HEK293T (cell line): ENCODE measurements around the gene PDZD2.

Experiments used
- CTCF ChIA-PET: fragments of 350-600 bp; formaldehyde crosslinking; extraction: SDS; loops from one replicate; lab custom pipeline; 2021; ENCODE audit warnings: antibody characterized with exemption, inconsistent platforms; lab: Yijun Ruan, JAX
- POLR2A ChIA-PET: fragments of 350-600 bp; formaldehyde crosslinking; extraction: SDS; loops from one replicate; lab custom pipeline; 2020; ENCODE audit warnings: antibody characterized with exemption, inconsistent platforms; lab: Yijun Ruan, JAX
- DNase-seq: peaks from one replicate; pipeline ENCODE4 v3.0.0; 2012; ENCODE audit warnings: mixed read lengths; ENCODE audit errors: extremely low spot score
- ARNT ChIP-seq: fragments of 450-650 bp; IDR thresholded peaks from 2 replicates; pipeline ENCODE4 v1.6.1; 2017; ENCODE audit warnings: mild to moderate bottlenecking
- BHLHE40 ChIP-seq: fragments of 450-650 bp; IDR thresholded peaks from 2 replicates; pipeline ENCODE4 v1.6.1; 2016; ENCODE audit warnings: mild to moderate bottlenecking, moderate library complexity, borderline replicate concordance
- CTBP1 ChIP-seq: fragments of 450-650 bp; IDR thresholded peaks from 2 replicates; pipeline ENCODE4 v1.6.1; 2016; ENCODE audit warnings: borderline replicate concordance
- ELF4 ChIP-seq: fragments of 450-650 bp; IDR thresholded peaks from 2 replicates; pipeline ENCODE4 v1.6.1; 2017; ENCODE audit warnings: antibody characterized with exemption
- FOXA1 ChIP-seq: fragments of 450-650 bp; IDR thresholded peaks from 2 replicates; pipeline ENCODE4 v1.6.1; 2016; ENCODE audit warnings: mild to moderate bottlenecking
- FOXK2 ChIP-seq: fragments of 450-650 bp; IDR thresholded peaks from 2 replicates; pipeline ENCODE4 v1.6.1; 2016; ENCODE audit warnings: mild to moderate bottlenecking
- FOXM1 ChIP-seq: fragments of 450-650 bp; IDR thresholded peaks from 2 replicates; pipeline ENCODE4 v1.6.1; 2017; ENCODE audit warnings: mild to moderate bottlenecking, borderline replicate concordance
- HDGF ChIP-seq: fragments of 450-650 bp; IDR thresholded peaks from 2 replicates; pipeline ENCODE4 v1.6.1; 2017; ENCODE audit warnings: antibody characterized with exemption, borderline replicate concordance
- L3MBTL2 ChIP-seq: fragments of 450-650 bp; conservative IDR thresholded peaks from 2 replicates; pipeline ENCODE4 v1.6.1; 2016; ENCODE audit warnings: mild to moderate bottlenecking
- LEF1 ChIP-seq: fragments of 450-650 bp; IDR thresholded peaks from 2 replicates; pipeline ENCODE4 v1.6.1; 2017; ENCODE audit warnings: mild to moderate bottlenecking, borderline replicate concordance
- NFRKB ChIP-seq: fragments of 450-650 bp; IDR thresholded peaks from 2 replicates; pipeline ENCODE4 v1.6.1; 2016; ENCODE audit warnings: mild to moderate bottlenecking, moderate library complexity
- SP1 ChIP-seq: fragments of 450-650 bp; IDR thresholded peaks from 2 replicates; pipeline ENCODE4 v1.6.1; 2017
- SUZ12 ChIP-seq: fragments of 450-650 bp; IDR thresholded peaks from 2 replicates; pipeline ENCODE4 v1.6.1; 2016; ENCODE audit warnings: mild to moderate bottlenecking
- TARDBP ChIP-seq: fragments of 450-650 bp; IDR thresholded peaks from 2 replicates; pipeline ENCODE4 v1.6.1; 2016
- ZNF384 ChIP-seq: fragments of 450-650 bp; IDR thresholded peaks from 2 replicates; pipeline ENCODE4 v1.6.1; 2016
- TF ChIP-seq, protein P1 (sequence below): fragments of 450-650 bp; IDR thresholded peaks from 2 replicates; pipeline ENCODE4 v1.6.1; 2016

The PDZD2 gene

DNA sequence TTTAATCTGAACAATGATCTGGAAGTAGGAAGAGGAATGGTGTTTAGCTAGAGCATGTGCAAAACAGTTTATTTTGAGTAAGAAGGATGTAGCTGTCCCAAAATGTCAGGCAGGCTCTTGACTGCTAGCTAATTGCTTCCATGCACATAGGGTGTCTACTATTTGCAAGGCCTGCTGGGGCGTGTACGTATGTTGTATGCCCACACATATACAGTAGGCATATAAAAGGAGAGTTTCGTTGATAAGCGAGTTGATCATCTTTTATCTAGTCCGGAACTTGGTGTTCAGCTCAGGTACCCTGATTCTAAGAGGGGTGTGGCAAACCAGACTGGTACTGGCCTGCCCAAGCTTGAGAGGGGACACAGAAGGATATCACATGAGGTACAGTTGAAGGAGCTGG is 358.0 kb downstream of the PDZD2 start:
- DNase-seq = no peak
- TF ChIP-seq TARDBP = no peak
- TF ChIP-seq LEF1 = no peak
- no peak for TF ChIP-seq ZNF384
- no peak for TF ChIP-seq NFRKB
- TF ChIP-seq, protein P1, sequence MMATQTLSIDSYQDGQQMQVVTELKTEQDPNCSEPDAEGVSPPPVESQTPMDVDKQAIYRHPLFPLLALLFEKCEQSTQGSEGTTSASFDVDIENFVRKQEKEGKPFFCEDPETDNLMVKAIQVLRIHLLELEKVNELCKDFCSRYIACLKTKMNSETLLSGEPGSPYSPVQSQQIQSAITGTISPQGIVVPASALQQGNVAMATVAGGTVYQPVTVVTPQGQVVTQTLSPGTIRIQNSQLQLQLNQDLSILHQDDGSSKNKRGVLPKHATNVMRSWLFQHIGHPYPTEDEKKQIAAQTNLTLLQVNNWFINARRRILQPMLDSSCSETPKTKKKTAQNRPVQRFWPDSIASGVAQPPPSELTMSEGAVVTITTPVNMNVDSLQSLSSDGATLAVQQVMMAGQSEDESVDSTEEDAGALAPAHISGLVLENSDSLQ = no peak
- TF ChIP-seq SP1 = no peak
- TF ChIP-seq FOXA1 = no peak
- TF ChIP-seq HDGF = no peak
- TF ChIP-seq ELF4 = no peak
- TF ChIP-seq FOXK2 = no peak
- no peak for TF ChIP-seq FOXM1
- no peak for TF ChIP-seq ARNT
- no peak for TF ChIP-seq BHLHE40
- ChIA-PET CTCF (no interaction called here), POLR2A (no interaction called here)

DNA sequence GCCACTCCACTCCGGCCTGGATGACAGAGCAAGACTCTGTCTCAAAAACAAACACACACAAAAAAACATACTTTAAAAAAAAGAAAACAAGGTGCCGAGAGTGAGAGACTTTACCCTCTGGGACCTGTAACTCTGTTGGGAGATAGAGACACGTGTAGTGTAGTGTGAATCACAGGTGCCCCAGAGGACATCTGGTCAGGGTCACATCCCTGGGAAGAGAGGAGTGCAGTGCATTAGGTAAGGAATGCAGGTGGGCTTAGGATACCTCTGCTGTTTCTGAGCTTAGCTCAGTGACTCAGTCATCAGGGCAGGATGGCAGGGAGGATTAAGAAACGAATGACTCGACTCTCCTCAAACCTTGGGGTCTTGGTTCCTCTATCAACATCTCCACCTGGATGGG is 360.5 kb downstream of the PDZD2 start:
- POLR2A ChIA-PET = no interaction called here

DNA sequence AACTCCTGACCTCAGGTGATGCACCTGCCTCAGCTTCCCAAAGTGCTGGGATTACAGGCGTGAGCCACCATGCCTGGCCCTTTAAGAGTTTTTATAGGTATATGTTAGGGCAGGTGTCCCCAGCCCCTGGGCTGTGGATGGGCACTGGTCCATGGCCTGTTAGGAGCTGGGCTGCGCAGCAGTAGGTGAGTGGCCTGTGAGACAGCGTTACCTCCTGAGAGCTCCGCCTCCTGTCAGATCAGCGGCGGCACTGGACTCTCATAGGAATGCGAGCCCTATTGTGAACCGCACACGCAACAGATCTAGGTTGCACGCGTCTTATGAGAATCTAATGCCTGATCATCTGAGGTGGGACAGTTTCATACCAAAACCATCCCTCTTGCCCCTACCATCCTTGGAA is 361.8 kb downstream of the PDZD2 start:
- TF ChIP-seq FOXA1 (no peak), NFRKB (no peak), LEF1 (no peak), BHLHE40 (no peak), FOXM1 (no peak), L3MBTL2 (no peak), HDGF (no peak), SUZ12 (no peak), ELF4 (no peak), FOXK2 (no peak), CTBP1 (no peak), SP1 (no peak), ZNF384 (no peak), TARDBP (no peak), ARNT (no peak)
- TF ChIP-seq, protein P1 = no peak
- ChIA-PET CTCF (no interaction called here), POLR2A (no interaction called here)

More for the DNA sequence above, 360.5 kb downstream of the PDZD2 start:
- CTCF ChIA-PET = no interaction called here
- TF ChIP-seq SUZ12 (no peak), ARNT (no peak)
- DNase-seq = no peak

DNA sequence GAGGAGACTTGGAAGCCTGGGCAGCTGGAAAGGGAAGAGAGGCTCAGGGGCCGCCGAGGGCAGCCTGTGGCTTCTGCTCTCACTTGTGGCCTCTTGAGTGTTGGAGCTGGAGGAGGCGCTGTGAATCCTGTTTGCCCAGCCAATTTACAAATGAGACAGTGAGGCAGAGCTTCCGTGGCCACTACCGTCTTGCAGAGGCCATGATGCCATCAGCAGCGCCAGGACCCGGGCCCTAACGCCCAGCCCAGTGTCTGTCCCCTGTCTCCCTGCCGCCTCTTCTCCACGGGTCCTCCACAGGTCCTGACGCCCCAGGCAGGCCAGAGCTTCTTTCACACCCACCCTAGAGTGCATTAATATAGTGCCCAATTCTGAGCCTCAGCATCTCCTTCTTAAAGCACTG is 362.4 kb downstream of the PDZD2 start:
- POLR2A ChIA-PET = no interaction called here
- CTCF ChIA-PET = no interaction called here
- DNase-seq = no peak
- no peak for TF ChIP-seq ARNT
- no peak for TF ChIP-seq CTBP1
- TF ChIP-seq HDGF = no peak
- no peak for TF ChIP-seq TARDBP
- no peak for TF ChIP-seq ELF4
- TF ChIP-seq SUZ12 = no peak
- TF ChIP-seq FOXK2 = no peak
- no peak for TF ChIP-seq ZNF384
- no peak for TF ChIP-seq BHLHE40
- no peak for TF ChIP-seq NFRKB
- TF ChIP-seq L3MBTL2 = no peak

More for the DNA sequence above, 361.8 kb downstream of the PDZD2 start:
- no peak for DNase-seq

DNA sequence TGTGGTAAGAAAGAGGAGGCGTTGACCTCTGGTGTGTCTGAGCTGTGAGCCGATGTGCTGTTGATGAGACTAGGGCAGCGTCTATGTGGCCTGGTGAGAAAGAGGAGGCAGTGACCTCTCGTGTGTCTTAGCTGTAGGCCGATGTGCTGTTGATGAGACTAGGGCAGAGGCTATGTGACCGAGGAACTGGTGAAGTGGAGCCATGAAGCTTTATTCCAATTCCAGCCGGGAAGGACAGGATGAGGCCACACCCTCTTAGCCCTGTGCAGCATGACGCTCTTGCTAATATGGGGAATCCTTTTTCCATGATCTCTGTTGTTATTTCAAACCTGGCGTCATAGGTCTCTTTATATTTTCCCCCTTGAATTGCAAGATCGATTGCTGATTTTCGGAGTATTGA is 362.8 kb downstream of the PDZD2 start:
- ChIA-PET CTCF (no interaction called here), POLR2A (no interaction called here)
- no peak for TF ChIP-seq FOXK2
- no peak for DNase-seq

DNA sequence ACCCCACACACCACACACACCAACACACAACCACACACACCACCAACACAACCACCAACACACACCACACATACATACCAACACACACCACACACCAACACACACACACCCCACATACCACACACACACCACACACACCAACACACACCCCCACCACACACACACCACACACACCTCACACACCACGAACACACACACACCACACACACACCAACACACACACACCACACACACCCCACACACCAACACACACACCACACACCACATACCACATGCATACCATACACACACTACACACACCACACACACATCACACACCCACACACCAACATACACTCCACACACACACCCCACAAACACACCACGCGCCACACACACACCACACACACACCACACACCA is 363.8 kb downstream of the PDZD2 start:
- no peak for TF ChIP-seq ELF4
- TF ChIP-seq FOXM1 = no peak
- no peak for TF ChIP-seq FOXA1
- TF ChIP-seq BHLHE40 = no peak
- DNase-seq = no peak
- ChIA-PET CTCF (no interaction called here), POLR2A (no interaction called here)

DNA sequence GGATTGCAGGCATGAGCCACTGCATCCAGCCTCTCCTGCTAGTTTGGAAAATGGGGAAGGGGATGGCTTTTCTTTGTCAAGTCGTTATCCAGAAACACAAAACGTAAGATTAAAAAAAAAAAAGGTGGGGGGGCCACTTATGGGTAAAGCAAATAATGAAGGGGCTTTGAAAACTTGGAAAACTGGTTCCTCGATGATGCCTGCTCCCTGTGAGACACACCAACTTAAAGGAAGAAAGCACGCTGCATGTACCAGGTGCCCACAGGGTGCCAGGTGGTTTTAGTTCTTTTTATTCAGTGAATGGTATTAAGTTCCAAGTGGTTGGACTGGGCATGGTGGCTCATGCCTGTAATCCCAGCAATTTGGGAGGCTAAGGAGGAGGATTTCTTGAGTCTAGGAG is 365.1 kb downstream of the PDZD2 start:
- POLR2A ChIA-PET = no interaction called here

More for the DNA sequence above, 365.1 kb downstream of the PDZD2 start:
- CTCF ChIA-PET = no interaction called here
- TF ChIP-seq FOXA1 (no peak), ARNT (no peak), BHLHE40 (no peak), CTBP1 (no peak), LEF1 (no peak), FOXM1 (no peak), ZNF384 (no peak), NFRKB (no peak), SUZ12 (no peak), L3MBTL2 (no peak), FOXK2 (no peak), ELF4 (no peak), HDGF (no peak), TARDBP (no peak), SP1 (no peak)
- TF ChIP-seq, protein P1 = no peak
- no peak for DNase-seq
